ENCODE data around the gene SBNO2. TPM values are rescaled to one million over a fixed set of nuclear protein-coding genes. Genes with fewer than 3 reads are reported as not detected.

The SBNO2 gene
- total RNA-seq, 1 experiment from 2014 or later, result 46.3 TPM

DNA sequence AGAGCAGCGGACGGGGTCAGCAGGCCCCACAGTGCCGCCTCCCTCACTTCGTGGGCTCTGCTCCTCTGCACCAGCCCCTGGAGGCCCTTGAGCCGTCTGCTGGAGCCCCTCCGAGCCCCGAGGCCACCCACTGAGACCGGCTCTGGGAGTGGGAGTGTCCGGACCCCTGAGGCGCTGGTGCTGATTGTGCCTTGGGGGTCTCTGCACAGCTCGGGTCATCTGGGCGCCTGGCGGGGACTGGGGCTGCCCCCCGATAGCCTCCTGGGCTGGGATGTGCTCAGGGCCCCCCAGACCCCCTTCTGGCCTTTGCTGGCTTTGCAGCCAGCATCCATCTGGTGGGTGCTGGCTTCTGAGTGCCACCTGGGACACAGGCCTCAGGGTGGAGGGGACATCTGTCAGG, 48.3 kb upstream of the SBNO2 start:
- Histone ChIP-seq H3K23ac (ENCODE audit: insufficient read length, low read depth, low read length) (no peak overlapping the region), H4K8ac (replicated peaks; ENCODE audit: insufficient read length, low read depth, low read length) (no peak overlapping the region), H4K5ac (ENCODE audit: insufficient read length, low read depth, low read length) (no peak overlapping the region), H2AK5ac (ENCODE audit: insufficient read length, low read length) (no peak overlapping the region), H4K20me1 (ENCODE audit: control insufficient read depth, insufficient read depth, insufficient read length) (no peaks in the 10 kb centered on the region), H3K14ac (ENCODE audit: insufficient read depth, low read length) (no peak overlapping the region), H3K18ac (ENCODE audit: insufficient read length, low read depth, low read length) (no peak overlapping the region), H3K79me2 (ENCODE audit: insufficient read depth, low read length) (no peaks in the 10 kb centered on the region), H2AFZ (ENCODE audit: low read length) (no peak overlapping the region), H3T11ph (ENCODE audit: low read length) (no peak overlapping the region), H2BK15ac (ENCODE audit: low read depth, low read length) (no peak overlapping the region), H3K27me3 (ENCODE audit: insufficient read depth, low read length) (no peaks in the 10 kb centered on the region), H2BK12ac (ENCODE audit: insufficient read length, low read depth, low read length) (no peak overlapping the region), H2BK5ac (ENCODE audit: insufficient read length, low read length) (no peak overlapping the region), H3K4ac (ENCODE audit: low read depth, low read length) (no peak overlapping the region), H3K56ac (ENCODE audit: insufficient read length, low read depth, low read length) (no peak overlapping the region), H3K4me2 (ENCODE audit: insufficient read depth, insufficient read length, low read length) (no peak overlapping the region), H2BK120ac (ENCODE audit: low read depth, low read length, poor library complexity, severe bottlenecking) (no peak overlapping the region), H3K23me2 (ENCODE audit: insufficient read length, low read depth, low read length, poor library complexity, severe bottlenecking) (no peaks in the 10 kb centered on the region), H2BK20ac (ENCODE audit: low read depth, low read length, poor library complexity, severe bottlenecking) (no peak overlapping the region), H3K9me3 (ENCODE audit: control insufficient read depth, low read depth, low read length) (no peaks in the 10 kb centered on the region), H3K4me1 (ENCODE audit: insufficient read depth, low read length) (no peaks in the 10 kb centered on the region), H3K79me1 (ENCODE audit: insufficient read depth, low read depth, low read length, poor library complexity, severe bottlenecking) (peaks cover 4% of the 10 kb centered on the region), H3K27ac (ENCODE audit: insufficient read length, low read depth, low read length) (no peak overlapping the region), H4K91ac (ENCODE audit: insufficient read length, low read depth, low read length) (no peak overlapping the region), H3K9ac (ENCODE audit: extremely low read depth, insufficient read length, low read length) (no peak overlapping the region)
- H3K36me3 Mint-ChIP-seq (ENCODE audit: insufficient read depth in 1 of 3, low read depth in 3 of 3), result peaks cover 2 to 9% (median 6%) of the 10 kb centered on the region in 3 experiments; a peak in 5 of 7 replicates
- DNase-seq, result no peak
- no peaks in the 10 kb centered on the region for H3K27me3 Mint-ChIP-seq (ENCODE audit: low read depth)
- peaks cover 0 to 6% of the 10 kb centered on the region in 2 experiments; a peak in 2 of 4 replicates for H3K4me1 Mint-ChIP-seq
- no CpG with 5 or more reads among the region's 14 CpGs for WGBS (ENCODE audit: extremely low coverage, insufficient read length, low lambda C conversion rate)
- no peak overlapping the region for H3K27ac Mint-ChIP-seq
- no peak overlapping the region for H3K4me3 Mint-ChIP-seq
- no peaks in the 10 kb centered on the region for H3K9me3 Mint-ChIP-seq
- TF ChIP-seq, protein P1, sequence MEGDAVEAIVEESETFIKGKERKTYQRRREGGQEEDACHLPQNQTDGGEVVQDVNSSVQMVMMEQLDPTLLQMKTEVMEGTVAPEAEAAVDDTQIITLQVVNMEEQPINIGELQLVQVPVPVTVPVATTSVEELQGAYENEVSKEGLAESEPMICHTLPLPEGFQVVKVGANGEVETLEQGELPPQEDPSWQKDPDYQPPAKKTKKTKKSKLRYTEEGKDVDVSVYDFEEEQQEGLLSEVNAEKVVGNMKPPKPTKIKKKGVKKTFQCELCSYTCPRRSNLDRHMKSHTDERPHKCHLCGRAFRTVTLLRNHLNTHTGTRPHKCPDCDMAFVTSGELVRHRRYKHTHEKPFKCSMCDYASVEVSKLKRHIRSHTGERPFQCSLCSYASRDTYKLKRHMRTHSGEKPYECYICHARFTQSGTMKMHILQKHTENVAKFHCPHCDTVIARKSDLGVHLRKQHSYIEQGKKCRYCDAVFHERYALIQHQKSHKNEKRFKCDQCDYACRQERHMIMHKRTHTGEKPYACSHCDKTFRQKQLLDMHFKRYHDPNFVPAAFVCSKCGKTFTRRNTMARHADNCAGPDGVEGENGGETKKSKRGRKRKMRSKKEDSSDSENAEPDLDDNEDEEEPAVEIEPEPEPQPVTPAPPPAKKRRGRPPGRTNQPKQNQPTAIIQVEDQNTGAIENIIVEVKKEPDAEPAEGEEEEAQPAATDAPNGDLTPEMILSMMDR (conservative IDR thresholded peaks at IDR 0.05), result peak; percentile 10; the same call in 1 of the 3 replicates
